Spleen (tissue), 7 donors: Measurements from ENCODE around the gene NLGN4X.

Experiments
- CTCF ChIP-seq, 11 experiments: fragments of 200-600 bp in 7 of 11; fragments of 450-650 bp in 4 of 11; sonication (generic) in 4 of 11; IDR thresholded peaks in 8 of 11; conservative IDR thresholded peaks in 3 of 11; 1 replicate in 7 of 11; 2 replicates in 4 of 11; pipeline versions ENCODE4 v1.4.0 to v1.8.0; 2016 to 2021; ENCODE audit warnings: antibody characterized with exemption in 11 of 11, inconsistent platforms in 4 of 11, mild to moderate bottlenecking in 1 of 11
- POLR2A ChIP-seq, 3 donors: fragments of 450-650 bp; IDR thresholded peaks; one replicate each; pipeline ENCODE4 v1.5.1; 2017; ENCODE audit warnings: antibody characterized with exemption in 3 of 3, mild to moderate bottlenecking in 1 of 3
- donor health status: DM: no; HTN: no; CAD: no; lungs with moderate emphysema.
- donor health status: DM: no; HTN: no; CAD: no.
- donor health status: DM: no; HTN: no; CAD: no.

- TF ChIP-seq CTCF (IDR thresholded peaks at IDR 0.05 in 8 of 11, conservative IDR thresholded peaks at IDR 0.05 in 3 of 11) (peak; percentile 19 to 81 (median 61)), POLR2A (IDR thresholded peaks at IDR 0.05) (no peak)
These were observed 207.2 kb downstream of the NLGN4X start for GRCh38 chrX:6021316-6022091.
